ENCODE data around the gene C1orf232. TPM values are rescaled to one million over a fixed set of nuclear protein-coding genes. Genes with fewer than 3 reads are reported as not detected.

C1orf232 gene
- total RNA-seq, 2 experiments from 2014 or later = not detected

GRCh38 chr1:26124418-26125331, 44.1 kb downstream of the C1orf232 start:
- intact Hi-C loops (cut with micrococcal nuclease; ENCODE audit: unreplicated experiment) = no loop called here
- Histone ChIP-seq H3K36me3 (ENCODE audit: insufficient read depth, low read length) (peaks cover 36% of the 10 kb centered on the region), H3K4me3 (ENCODE audit: low read depth, low read length, poor library complexity, severe bottlenecking) (no peak overlapping the region), H3K79me2 (ENCODE audit: insufficient read depth, low read depth, low read length) (peaks cover 9% of the 10 kb centered on the region; the same call in 1 of the 2 replicates), H2AFZ (ENCODE audit: low read length) (no peak overlapping the region), H3K9me3 (ENCODE audit: low read length) (no peaks in the 10 kb centered on the region), H3K4me1 (ENCODE audit: insufficient read depth, low read length, poor library complexity, severe bottlenecking) (peaks cover 32% of the 10 kb centered on the region), H3K27ac (ENCODE audit: low read depth, low read length, poor library complexity, severe bottlenecking) (no peak overlapping the region), H3K4me2 (ENCODE audit: low read length) (no peak overlapping the region), H4K20me1 (ENCODE audit: insufficient read depth, low read length) (no peaks in the 10 kb centered on the region), H3K9me2 (ENCODE audit: insufficient read depth, low read length) (no peaks in the 10 kb centered on the region)
- no TSS peak for BruUV-seq (replicated peaks)
- POLR2A ChIA-PET = interaction anchor here (0.6 to 3.3 kb wide), 5 partner anchors 10 to 559 kb away, joined by 3 to 12 read pairs (median 6); partner anchors contain the start of gene PDIK1L
- DNase-seq (ENCODE audit: low spot score) = no peak
- CTCF ChIA-PET (ENCODE audit: unreplicated experiment) = no interaction called here
- no peak for TF ChIP-seq CTCF (conservative IDR thresholded peaks at IDR 0.05; ENCODE audit: low read length)

- no peak overlapping the region for H3K4me2 ChIP-seq (ENCODE audit: low read length)
- no TSS peak for BruUV-seq (replicated peaks)
- POLR2A ChIA-PET = interaction anchor here (0.5 to 3.3 kb wide), 6 partner anchors 8 to 522 kb away, joined by 3 to 12 read pairs (median 4); partner anchors contain the start of gene PDIK1L
- peaks cover 32% of the 10 kb centered on the region for H3K4me1 ChIP-seq (ENCODE audit: insufficient read depth, low read length, poor library complexity, severe bottlenecking)
- no peaks in the 10 kb centered on the region for H3K9me2 ChIP-seq (ENCODE audit: insufficient read depth, low read length)
- H3K9me3 ChIP-seq (ENCODE audit: low read length) = no peaks in the 10 kb centered on the region
- no peak for DNase-seq (ENCODE audit: low spot score)
- H3K27ac ChIP-seq (ENCODE audit: low read depth, low read length, poor library complexity, severe bottlenecking) = no peak overlapping the region
- peaks cover 9% of the 10 kb centered on the region; the same call in 1 of the 2 replicates for H3K79me2 ChIP-seq (ENCODE audit: insufficient read depth, low read depth, low read length)
- intact Hi-C loops (cut with micrococcal nuclease; ENCODE audit: unreplicated experiment) = no loop called here
- no peak overlapping the region for H2AFZ ChIP-seq (ENCODE audit: low read length)
- CTCF ChIA-PET (ENCODE audit: unreplicated experiment) = no interaction called here
- no peak overlapping the region for H3K4me3 ChIP-seq (ENCODE audit: low read depth, low read length, poor library complexity, severe bottlenecking)
- peaks cover 48% of the 10 kb centered on the region for H3K36me3 ChIP-seq (ENCODE audit: insufficient read depth, low read length)
- no peaks in the 10 kb centered on the region for H4K20me1 ChIP-seq (ENCODE audit: insufficient read depth, low read length)
- TF ChIP-seq EZH2phosphoT487 (IDR thresholded peaks at IDR 0.05; ENCODE audit: borderline replicate concordance, low read depth, low read length) (no peak), CTCF (conservative IDR thresholded peaks at IDR 0.05; ENCODE audit: low read length) (no peak)
Observed at GRCh38 chr1:26122988-26123973, 45.5 kb downstream of the C1orf232 start.

Measured in OCI-LY7 (cell line).